Activated CD8-positive, alpha-beta T cell treated with anti-CD3 and anti-CD28 coated beads for 36 hours (primary cell): Measurements from ENCODE around the gene FAM228B. TPM values are rescaled to one million over a fixed set of nuclear protein-coding genes. Genes with fewer than 3 reads are reported as not detected.

Experiments used
- ATAC-seq: fragments of 200-7000 bp; cut with Tn5 transposase; one replicate; pipeline ENCODE4 v1.10.0; 2021; ENCODE audit warnings: mild to moderate bottlenecking, moderate library complexity
- CTCF ChIA-PET: fragments of 350-600 bp; sonication (Branson Sonifier 250); formaldehyde crosslinking; loops from one replicate; lab custom pipeline; 2021; ENCODE audit warnings: antibody characterized with exemption; lab: Charles Lee
- POLR2A ChIA-PET: fragments of 350-600 bp; sonication (Branson Sonifier 250); formaldehyde crosslinking; loops from one replicate; lab custom pipeline; 2021; ENCODE audit warnings: antibody characterized with exemption; lab: Charles Lee
- DNase-seq: peaks from one replicate; pipeline ENCODE4 v3.0.0-alpha.2; 2020
- H3K27ac Mint-ChIP-seq: one replicate; pipeline ENCODE4 v1.8.0; 2021; ENCODE audit warnings: mild to moderate bottlenecking, mixed read lengths
- H3K27me3 Mint-ChIP-seq: one replicate; pipeline ENCODE4 v1.8.0; 2021; ENCODE audit warnings: mixed read lengths
- H3K36me3 Mint-ChIP-seq: one replicate; pipeline ENCODE4 v1.8.0; 2021; ENCODE audit warnings: low read depth, mixed read lengths
- H3K4me1 Mint-ChIP-seq: one replicate; pipeline ENCODE4 v1.8.0; 2021; ENCODE audit warnings: low read depth, mixed read lengths
- H3K4me3 Mint-ChIP-seq: one replicate; pipeline ENCODE4 v1.8.0; 2021; ENCODE audit warnings: mild to moderate bottlenecking, moderate library complexity, mixed read lengths
- H3K9me3 Mint-ChIP-seq: one replicate; pipeline ENCODE4 v1.8.0; 2021; ENCODE audit warnings: mixed read lengths
- intact Hi-C: fragments of 100-400 bp; cut with micrococcal nuclease; formaldehyde crosslinking; loops from one replicate; pipeline ENCODE4 v1.10.0; 2022
- total RNA-seq, 2 experiments: library from RNA; stranded (reverse); gene quantifications; one replicate each; pipeline ENCODE4 v1.2.3, GENCODE V29; 2021
- TF ChIP-seq, protein P1 (sequence below): fragments of 200-600 bp; IDR thresholded peaks from one replicate; pipeline ENCODE4 v1.8.0; 2022; ENCODE audit warnings: antibody characterized with exemption, mild to moderate bottlenecking

Gene FAM228B
- total RNA-seq, 2 experiments from 2014 or later, result 4.5 to 5.7 TPM

GRCh38 chr2:24211408-24211807, 88.1 kb downstream of the FAM228B start:
- ChIA-PET POLR2A (no interaction called here), CTCF (no interaction called here)
- Mint-ChIP-seq H3K36me3 (peaks cover 21% of the 10 kb centered on the region), H3K27ac (no peak overlapping the region), H3K9me3 (no peaks in the 10 kb centered on the region), H3K27me3 (no peaks in the 10 kb centered on the region), H3K4me3 (no peak overlapping the region), H3K4me1 (no peaks in the 10 kb centered on the region)
- DNase-seq, result no peak
- ATAC-seq, result no peak
- TF ChIP-seq, protein P1, sequence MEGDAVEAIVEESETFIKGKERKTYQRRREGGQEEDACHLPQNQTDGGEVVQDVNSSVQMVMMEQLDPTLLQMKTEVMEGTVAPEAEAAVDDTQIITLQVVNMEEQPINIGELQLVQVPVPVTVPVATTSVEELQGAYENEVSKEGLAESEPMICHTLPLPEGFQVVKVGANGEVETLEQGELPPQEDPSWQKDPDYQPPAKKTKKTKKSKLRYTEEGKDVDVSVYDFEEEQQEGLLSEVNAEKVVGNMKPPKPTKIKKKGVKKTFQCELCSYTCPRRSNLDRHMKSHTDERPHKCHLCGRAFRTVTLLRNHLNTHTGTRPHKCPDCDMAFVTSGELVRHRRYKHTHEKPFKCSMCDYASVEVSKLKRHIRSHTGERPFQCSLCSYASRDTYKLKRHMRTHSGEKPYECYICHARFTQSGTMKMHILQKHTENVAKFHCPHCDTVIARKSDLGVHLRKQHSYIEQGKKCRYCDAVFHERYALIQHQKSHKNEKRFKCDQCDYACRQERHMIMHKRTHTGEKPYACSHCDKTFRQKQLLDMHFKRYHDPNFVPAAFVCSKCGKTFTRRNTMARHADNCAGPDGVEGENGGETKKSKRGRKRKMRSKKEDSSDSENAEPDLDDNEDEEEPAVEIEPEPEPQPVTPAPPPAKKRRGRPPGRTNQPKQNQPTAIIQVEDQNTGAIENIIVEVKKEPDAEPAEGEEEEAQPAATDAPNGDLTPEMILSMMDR, result no peak
- intact Hi-C loops, result no loop called here

DNA sequence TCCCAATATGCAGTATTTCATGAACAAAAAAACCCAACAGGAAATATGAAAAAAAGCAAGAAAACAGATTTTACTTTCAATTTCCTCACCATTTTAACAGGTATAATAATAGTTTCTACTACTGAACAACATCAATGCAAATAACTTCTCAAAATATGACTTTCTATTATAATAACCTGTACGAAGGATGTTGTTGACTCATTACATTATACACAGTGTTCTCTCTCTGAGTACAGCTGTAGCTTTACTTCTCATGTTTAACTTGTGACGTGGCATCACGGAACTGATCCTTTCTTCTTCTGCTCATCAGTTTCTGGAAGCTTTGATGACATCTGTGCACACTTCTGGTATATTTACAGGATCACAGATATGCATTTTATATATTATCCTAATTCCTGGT, 91.6 kb downstream of the FAM228B start:
- peaks cover 17% of the 10 kb centered on the region for H3K36me3 Mint-ChIP-seq
- H3K4me3 Mint-ChIP-seq, result no peak overlapping the region
- H3K9me3 Mint-ChIP-seq, result no peaks in the 10 kb centered on the region
- H3K27ac Mint-ChIP-seq, result no peak overlapping the region
- peak; percentile 55 for ATAC-seq
- intact Hi-C loops, result no loop called here
- no peaks in the 10 kb centered on the region for H3K27me3 Mint-ChIP-seq
- TF ChIP-seq, protein P1, result no peak
- DNase-seq, result no peak
- CTCF ChIA-PET, result no interaction called here
- POLR2A ChIA-PET, result no interaction called here
- no peaks in the 10 kb centered on the region for H3K4me1 Mint-ChIP-seq

Other genes starting within 250 kb of the FAM228B start
- gene ATAD2B, start 196.3 kb upstream of the FAM228B start, total RNA-seq, result 10 to 100 TPM; 12.5 to 13.2 TPM
- gene UBXN2A, start 183.0 kb upstream of the FAM228B start, total RNA-seq, result 10 to 100 TPM; 11.1 to 11.2 TPM
- gene MFSD2B, start 113.4 kb upstream of the FAM228B start, total RNA-seq, result under 1 TPM; 0.25 to 0.32 TPM
- gene WDCP, start 76.1 kb upstream of the FAM228B start, total RNA-seq, result 10 to 100 TPM; 20.2 to 23.0 TPM
- 1 to 10 TPM; 1.3 to 1.7 TPM for gene FKBP1B, start 73.7 kb upstream of the FAM228B start, total RNA-seq
- 100 to 1,000 TPM; 141 to 144 TPM for gene SF3B6, start 47.1 kb upstream of the FAM228B start, total RNA-seq
- 1 to 10 TPM; 1.8 to 2.6 TPM for gene TP53I3, start 38.6 kb upstream of the FAM228B start, total RNA-seq
- not detected for gene PFN4, start 135 bp upstream of the FAM228B start, total RNA-seq
- gene FAM228A, start 51.6 kb downstream of the FAM228B start, total RNA-seq, result not detected
- 10 to 100 TPM; 44.0 to 48.6 TPM for gene ITSN2, start 237.1 kb downstream of the FAM228B start, total RNA-seq